H1 (cell line): ENCODE data around the gene MFRP. TPM values are rescaled to one million over a fixed set of nuclear protein-coding genes. Genes with fewer than 3 reads are reported as not detected.

Source experiments
- CTCF ChIA-PET: fragments of 300-600 bp; sonication (Branson Sonifier 250); formaldehyde crosslinking; loops from one replicate; lab custom pipeline; 2021; ENCODE audit not compliant: partially characterized antibody; lab: Charles Lee
- POLR2A ChIA-PET: fragments of 300-600 bp; sonication (Branson Sonifier 250); formaldehyde crosslinking; loops from one replicate; lab custom pipeline; 2021; ENCODE audit warnings: inconsistent platforms; ENCODE audit not compliant: partially characterized antibody; lab: Charles Lee
- DNase-seq, 2 experiments: peaks; one replicate each; pipeline versions ENCODE4 v3.0.0 to v3.0.0-alpha.2; 2010 to 2022; ENCODE audit warnings: low spot score in 2 of 2, low read depth in 1 of 2, mixed read lengths in 1 of 2
- FAIRE-seq: peaks from 2 replicates; lab custom pipeline; 2011; peaks lifted over from hg19 to GRCh38; lab: Jason Lieb, UNC
- H2AFZ ChIP-seq: 2 replicates; pipeline ENCODE4 v1.8.1; 2012; ENCODE audit warnings: low read length, inconsistent platforms
- H2AK5ac ChIP-seq: 2 replicates; pipeline ENCODE4 v1.6.1; 2013; ENCODE audit warnings: low read depth, low read length
- H2BK120ac ChIP-seq: replicated peaks from 2 replicates; pipeline ENCODE3; 2013; ENCODE audit warnings: low read depth, low read length, inconsistent platforms
- H2BK12ac ChIP-seq: 2 replicates; pipeline ENCODE4 v1.6.1; 2013; ENCODE audit warnings: low read depth, low read length
- H2BK15ac ChIP-seq: 2 replicates; pipeline ENCODE4 v1.6.1; 2013; ENCODE audit warnings: low read length
- H2BK20ac ChIP-seq: 2 replicates; pipeline ENCODE4 v1.6.1; 2013; ENCODE audit warnings: low read length
- H2BK5ac ChIP-seq: 2 replicates; pipeline ENCODE4 v1.6.1; 2013; ENCODE audit warnings: low read depth, low read length
- H3K14ac ChIP-seq: 2 replicates; pipeline ENCODE4 v1.6.1; 2013; ENCODE audit warnings: inconsistent platforms; ENCODE audit not compliant: insufficient read length
- H3K18ac ChIP-seq: 2 replicates; pipeline ENCODE4 v1.6.1; 2013; ENCODE audit warnings: low read length; ENCODE audit errors: extremely low read depth
- H3K23ac ChIP-seq: 2 replicates; pipeline ENCODE4 v1.6.1; 2013; ENCODE audit warnings: inconsistent platforms; ENCODE audit not compliant: insufficient read length
- H3K23me2 ChIP-seq: 2 replicates; pipeline ENCODE4 v1.6.1; 2013; ENCODE audit warnings: low read depth, low read length
- H3K27ac ChIP-seq: 2 replicates; pipeline ENCODE4 v1.6.1; 2011; ENCODE audit warnings: low read depth, low read length, inconsistent platforms
- H3K27me3 ChIP-seq, 4 experiments: replicated peaks in 1 of 4; 1 replicate in 1 of 4; 2 replicates in 3 of 4; pipeline versions ENCODE4 v1.6.1 to v1.8.1; 2011 to 2013; ENCODE audit warnings: low read length in 3 of 4, mild to moderate bottlenecking in 3 of 4, inconsistent platforms in 2 of 4, mixed read lengths in 2 of 4, moderate library complexity in 1 of 4; ENCODE audit not compliant: control insufficient read depth in 3 of 4, insufficient read depth in 3 of 4; ENCODE audit errors: extremely low read depth in 1 of 4
- H3K36me3 ChIP-seq, 4 experiments: 2 replicates each; pipeline versions ENCODE4 v1.6.1 to v1.8.1; 2011 to 2013; ENCODE audit warnings: mild to moderate bottlenecking in 4 of 4, low read length in 3 of 4, moderate library complexity in 2 of 4, control low read depth in 1 of 4, inconsistent platforms in 1 of 4; ENCODE audit not compliant: insufficient read depth in 4 of 4, control insufficient read depth in 2 of 4
- H3K4ac ChIP-seq: replicated peaks from 2 replicates; pipeline ENCODE3; 2013; ENCODE audit warnings: low read length, low read depth, mixed read lengths, inconsistent platforms; ENCODE audit not compliant: insufficient read length
- H3K4me1 ChIP-seq, 4 experiments: replicated peaks in 1 of 4; 1 replicate in 1 of 4; 2 replicates in 3 of 4; pipeline versions ENCODE4 v1.6.1 to v1.8.1; 2011 to 2013; ENCODE audit warnings: low read length in 3 of 4, inconsistent platforms in 2 of 4, mixed read lengths in 1 of 4; ENCODE audit not compliant: insufficient read depth in 4 of 4, control insufficient read depth in 3 of 4
- H3K4me2 ChIP-seq, 2 experiments: 2 replicates each; pipeline versions ENCODE4 v1.6.1 to v1.8.1; 2011 to 2013; ENCODE audit warnings: low read depth in 2 of 2, low read length in 2 of 2, control low read depth in 1 of 2, inconsistent platforms in 1 of 2, mild to moderate bottlenecking in 1 of 2; ENCODE audit not compliant: insufficient read depth in 1 of 2
- H3K4me3 ChIP-seq, 4 experiments: fragments of 200-600, 300-600 bp in 1 of 4; sonication (generic), shearing (Covaris generic), sonication (Bioruptor Twin) in 1 of 4; 2 replicates each; pipeline versions ENCODE4 v1.5.1 to v1.8.1; 2011 to 2016; ENCODE audit warnings: low read length in 4 of 4, low read depth in 3 of 4, control low read depth in 2 of 4, inconsistent platforms in 2 of 4, mild to moderate bottlenecking in 2 of 4, mixed read lengths in 1 of 4, moderate library complexity in 1 of 4; ENCODE audit not compliant: insufficient read depth in 2 of 4; ENCODE audit errors: extremely low read depth in 1 of 4
- H3K56ac ChIP-seq: replicated peaks from 2 replicates; pipeline ENCODE3; 2013; ENCODE audit warnings: low read depth, mild to moderate bottlenecking, mixed read lengths, low read length, inconsistent platforms; ENCODE audit not compliant: insufficient read length
- H3K79me1 ChIP-seq: 2 replicates; pipeline ENCODE4 v1.6.1; 2013; ENCODE audit warnings: low read depth, low read length, control low read depth
- H3K79me2 ChIP-seq, 2 experiments: 2 replicates each; pipeline versions ENCODE4 v1.6.1 to v1.8.1; 2012 to 2013; ENCODE audit warnings: low read length in 2 of 2, mild to moderate bottlenecking in 2 of 2, inconsistent platforms in 1 of 2; ENCODE audit not compliant: insufficient read depth in 2 of 2, control insufficient read depth in 1 of 2
- H3K9ac ChIP-seq, 4 experiments: replicated peaks in 1 of 4; 1 replicate in 1 of 4; 2 replicates in 3 of 4; pipeline versions ENCODE4 v1.6.1 to v1.8.1; 2011 to 2013; ENCODE audit warnings: low read depth in 3 of 4, low read length in 3 of 4, control low read depth in 2 of 4, mild to moderate bottlenecking in 2 of 4, moderate library complexity in 2 of 4, inconsistent platforms in 1 of 4; ENCODE audit errors: extremely low read depth in 1 of 4
- H3K9me3 ChIP-seq, 2 experiments: 2 replicates each; pipeline versions ENCODE4 v1.6.1 to v1.8.1; 2012 to 2013; ENCODE audit warnings: mild to moderate bottlenecking in 2 of 2, moderate library complexity in 2 of 2, control low read depth in 1 of 2, inconsistent platforms in 1 of 2, low read depth in 1 of 2, low read length in 1 of 2, mixed read lengths in 1 of 2; ENCODE audit not compliant: insufficient read depth in 2 of 2
- H4K20me1 ChIP-seq, 2 experiments: replicated peaks in 1 of 2; 2 replicates each; pipeline versions ENCODE3 to v1.8.1; 2011 to 2013; ENCODE audit warnings: inconsistent platforms in 2 of 2, low read length in 2 of 2, mild to moderate bottlenecking in 1 of 2; ENCODE audit not compliant: insufficient read depth in 2 of 2, control insufficient read depth in 1 of 2
- H4K5ac ChIP-seq: 2 replicates; pipeline ENCODE4 v1.6.1; 2013; ENCODE audit warnings: low read length, low read depth, mixed read lengths, inconsistent platforms; ENCODE audit not compliant: insufficient read length
- H4K8ac ChIP-seq: 2 replicates; pipeline ENCODE4 v1.8.0; 2013; ENCODE audit warnings: mild to moderate bottlenecking, moderate library complexity, low read length, inconsistent platforms; ENCODE audit not compliant: insufficient read depth; ENCODE audit errors: extremely low read depth
- H4K91ac ChIP-seq: replicated peaks from 2 replicates; pipeline ENCODE3; 2013; ENCODE audit warnings: low read length, mixed read lengths, inconsistent platforms; ENCODE audit not compliant: insufficient read length
- CHD1 ChIP-seq: IDR thresholded peaks from 2 replicates; pipeline ENCODE4 v1.6.1; 2012; ENCODE audit warnings: low read depth, low read length, improper control_type of control experiment
- POU5F1 ChIP-seq: IDR thresholded peaks from 2 replicates; pipeline ENCODE4 v1.6.1; 2011; ENCODE audit warnings: low read depth, mild to moderate bottlenecking, low read length, moderate library complexity
- SAP30 ChIP-seq: fragments of 300-600 bp; sonication (generic); IDR thresholded peaks from 2 replicates; pipeline ENCODE4 v1.7.1; 2012; ENCODE audit warnings: low read length, moderate library complexity, mild to moderate bottlenecking, inconsistent platforms; ENCODE audit not compliant: insufficient read depth, insufficient replicate concordance
- SIN3A ChIP-seq, 2 experiments: IDR thresholded peaks in 1 of 2; conservative IDR thresholded peaks in 1 of 2; 2 replicates each; pipeline ENCODE4 v1.6.1; 2011 to 2012; ENCODE audit warnings: low read length in 2 of 2, improper control_type of control experiment in 1 of 2, low read depth in 1 of 2, mild to moderate bottlenecking in 1 of 2
- SUZ12 ChIP-seq: fragments of 200-600 bp; sonication (generic); IDR thresholded peaks from 2 replicates; pipeline ENCODE4 v1.6.1; 2012; ENCODE audit warnings: mild to moderate bottlenecking, inconsistent platforms, low read length, moderate library complexity, mixed read lengths
- WGBS, 2 experiments: shearing (Covaris generic) in 1 of 2; methylation state at CpG; one replicate each; pipeline versions ENCODE4 v1.1.6 to v1.1.7; 2013 to 2015; ENCODE audit warnings: low lambda C conversion rate in 2 of 2, mixed read lengths in 2 of 2, inconsistent platforms in 1 of 2, low coverage in 1 of 2, missing lambda C conversion rate in 1 of 2; ENCODE audit not compliant: insufficient replicate concordance in 2 of 2, insufficient coverage in 1 of 2, insufficient read length in 1 of 2; ENCODE audit errors: extremely low coverage in 1 of 2, missing lambda C conversion rate in 1 of 2; 5-methylcytosine and 5-hydroxymethylcytosine counted together
- polyA plus RNA-seq, 7 experiments: library from polyadenylated mRNA; depleted of rRNA in 3 of 7; stranded (reverse) in 5 of 7; unstranded in 2 of 7; fragments of >200 nt in 5 of 7; fragments of 200-250 nt in 2 of 7; gene quantifications; 1 replicate in 5 of 7; 2 replicates in 1 of 7; 4 replicates in 1 of 7; pipeline versions ENCODE4 v1.2.1 to v1.2.3, GENCODE V29; 2011 to 2013; ENCODE audit warnings: missing spikeins in 2 of 7, mixed read lengths in 2 of 7
- total RNA-seq: library from RNA; stranded (reverse); fragmentation: NEBNext Ultra II Directional; extraction: Animal tissue kit (Norgen Biotek cat#: 25700); gene quantifications from 2 replicates; pipeline ENCODE4 v1.2.1, GENCODE V29; 2021

MFRP gene
- total and polyA plus RNA-seq, 2 of the 8 experiments (the other 6 are each of a cell fraction or from before 2014, with no cell fraction given): 0.02 TPM; not detected in 1

DNA sequence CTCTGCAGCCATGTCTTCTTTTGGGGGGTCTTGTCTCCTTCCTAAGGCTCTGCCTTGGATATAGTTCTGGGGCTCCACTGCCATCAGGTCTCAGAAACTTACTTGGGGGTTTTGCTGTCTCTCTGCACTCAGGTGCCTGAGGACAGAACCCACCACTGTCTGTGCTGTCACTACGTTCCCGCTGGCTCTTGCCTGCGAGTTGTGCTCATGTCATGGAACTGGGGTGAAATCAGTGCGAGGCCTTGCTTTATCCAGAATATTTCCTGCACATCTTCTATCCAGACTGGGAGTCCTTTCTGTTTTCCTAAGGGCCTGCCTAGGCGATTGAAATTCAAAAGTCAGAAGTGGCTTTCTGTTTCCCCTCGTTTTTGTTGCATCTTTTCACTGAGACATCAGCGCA is 41.6 kb upstream of the MFRP start:
- Histone ChIP-seq H3K23ac (no peak overlapping the region), H4K5ac (no peak overlapping the region), H2AFZ (no peak overlapping the region), H3K79me2 (no peaks in the 10 kb centered on the region), H3K27me3 (no peaks in the 10 kb centered on the region; a peak in 1 of 7 replicates), H2AK5ac (no peak overlapping the region), H3K9me3 (no peaks in the 10 kb centered on the region), H3K36me3 (no peaks in the 10 kb centered on the region), H3K79me1 (no peaks in the 10 kb centered on the region), H2BK5ac (no peak overlapping the region), H3K18ac (no peak overlapping the region), H3K56ac (no peak overlapping the region), H2BK120ac (no peak overlapping the region), H4K20me1 (no peaks in the 10 kb centered on the region), H4K8ac (no peak overlapping the region), H3K4ac (no peak overlapping the region), H4K91ac (no peak overlapping the region), H3K9ac (no peak overlapping the region), H2BK12ac (no peak overlapping the region), H3K27ac (no peak overlapping the region), H2BK15ac (no peak overlapping the region), H3K4me1 (no peaks in the 10 kb centered on the region), H3K23me2 (no peaks in the 10 kb centered on the region; the same call in 1 of the 2 replicates), H3K4me3 (no peak overlapping the region), H2BK20ac (no peak overlapping the region), H3K4me2 (no peak overlapping the region), H3K14ac (no peak overlapping the region)
- 88% methylated on average over 7 of the region's 7 CpGs; no CpG with 5 or more reads in 1 of the 2 experiments for WGBS, 2 experiments
- ChIA-PET POLR2A (interaction anchor here (2.2 kb wide), 1 partner anchor 34 kb away, joined by 5 read pairs; the partner anchor contains the start of gene THY1), CTCF (interaction anchor here (0.9 to 26.3 kb wide), 7 partner anchors 14 to 85 kb away, joined by 3 to 474 read pairs (median 74); partner anchors contain the start of genes C1QTNF5 and MFRP)
- FAIRE-seq (no peak), DNase-seq (no peak)
- TF ChIP-seq SUZ12: no peak
- no peak for TF ChIP-seq SIN3A (conservative IDR thresholded peaks at IDR 0.05 in 1 of 2, IDR thresholded peaks at IDR 0.05 in 1 of 2; ENCODE audit: low read depth in 1 of 2, low read length in 2 of 2)
- TF ChIP-seq SAP30: no peak
- TF ChIP-seq POU5F1: no peak
- TF ChIP-seq CHD1: no peak
